Ascending aorta (tissue), 2 donors: ENCODE data around the gene GH1. TPM values are rescaled to one million over a fixed set of nuclear protein-coding genes. Genes with fewer than 3 reads are reported as not detected.

Experiments used
- DNase-seq, 2 donors: peaks; one replicate each; pipeline ENCODE4 v3.0.0-alpha.2; 2019; ENCODE audit warnings: low spot score in 2 of 2
- H3K27ac ChIP-seq, 2 donors: fragments of 200-600 bp; sonication (generic); one replicate each; pipeline ENCODE4 v1.5.1; 2016 to 2017; ENCODE audit warnings: mild to moderate bottlenecking in 1 of 2
- H3K27me3 ChIP-seq: fragments of 200-600 bp; sonication (generic); one replicate; pipeline ENCODE4 v1.5.1; 2017
- H3K36me3 ChIP-seq, 2 donors: fragments of 200-600 bp; sonication (generic); one replicate each; pipeline ENCODE4 v1.5.1; 2016
- H3K4me1 ChIP-seq, 2 donors: fragments of 200-600 bp; sonication (generic); one replicate each; pipeline ENCODE4 v1.5.1; 2016 to 2017; ENCODE audit warnings: mild to moderate bottlenecking in 1 of 2
- H3K4me3 ChIP-seq, 2 donors: fragments of 200-600 bp; sonication (generic); one replicate each; pipeline ENCODE4 v1.5.1; 2016 to 2017; ENCODE audit warnings: mild to moderate bottlenecking in 1 of 2
- H3K9me3 ChIP-seq, 2 donors: fragments of 200-600 bp; sonication (generic); one replicate each; pipeline ENCODE4 v1.5.1; 2016
- intact Hi-C: fragments of 100-400 bp; cut with DNase I; formaldehyde crosslinking; loops from one replicate; pipeline ENCODE4 v1.15.1; 2023
- total RNA-seq: library from RNA; depleted of rRNA; stranded (reverse); fragments of >200 nt; gene quantifications from one replicate; pipeline ENCODE4 v1.1.0, GENCODE V29; 2016
- TF ChIP-seq, protein P1 (sequence below), 3 experiments: fragments of 200-600 bp in 2 of 3; fragments of 450-650 bp in 1 of 3; sonication (generic) in 2 of 3; IDR thresholded peaks; one replicate each; pipeline ENCODE4 v1.5.1; 2016 to 2019; ENCODE audit warnings: antibody characterized with exemption in 3 of 3, mild to moderate bottlenecking in 1 of 3, moderate library complexity in 1 of 3

Gene GH1
- total RNA-seq, 1 donor from 2014 or later: not detected

DNA sequence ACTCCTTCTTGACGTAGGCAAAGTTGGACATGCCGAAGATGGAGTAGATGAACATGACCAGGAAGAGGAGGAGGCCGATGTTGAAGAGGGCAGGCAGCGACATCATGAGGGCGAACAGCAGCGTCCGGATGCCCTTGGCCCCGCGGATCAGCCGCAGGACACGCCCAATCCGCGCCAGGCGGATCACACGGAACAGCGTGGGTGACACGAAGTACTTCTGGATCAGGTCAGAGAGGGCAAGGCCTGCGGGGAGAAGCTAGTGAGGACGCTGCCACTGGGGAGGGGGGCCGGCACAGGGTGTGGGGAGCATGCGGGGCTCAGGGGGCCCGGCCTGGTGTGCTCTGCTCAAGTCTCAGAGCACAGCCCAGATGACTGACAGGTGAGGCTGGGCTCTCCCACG is 23.1 kb upstream of the GH1 start:
- intact Hi-C loops: no loop called here

GRCh38 chr17:63941162-63941561 is 22.5 kb upstream of the GH1 start:
- TF ChIP-seq, protein P1, sequence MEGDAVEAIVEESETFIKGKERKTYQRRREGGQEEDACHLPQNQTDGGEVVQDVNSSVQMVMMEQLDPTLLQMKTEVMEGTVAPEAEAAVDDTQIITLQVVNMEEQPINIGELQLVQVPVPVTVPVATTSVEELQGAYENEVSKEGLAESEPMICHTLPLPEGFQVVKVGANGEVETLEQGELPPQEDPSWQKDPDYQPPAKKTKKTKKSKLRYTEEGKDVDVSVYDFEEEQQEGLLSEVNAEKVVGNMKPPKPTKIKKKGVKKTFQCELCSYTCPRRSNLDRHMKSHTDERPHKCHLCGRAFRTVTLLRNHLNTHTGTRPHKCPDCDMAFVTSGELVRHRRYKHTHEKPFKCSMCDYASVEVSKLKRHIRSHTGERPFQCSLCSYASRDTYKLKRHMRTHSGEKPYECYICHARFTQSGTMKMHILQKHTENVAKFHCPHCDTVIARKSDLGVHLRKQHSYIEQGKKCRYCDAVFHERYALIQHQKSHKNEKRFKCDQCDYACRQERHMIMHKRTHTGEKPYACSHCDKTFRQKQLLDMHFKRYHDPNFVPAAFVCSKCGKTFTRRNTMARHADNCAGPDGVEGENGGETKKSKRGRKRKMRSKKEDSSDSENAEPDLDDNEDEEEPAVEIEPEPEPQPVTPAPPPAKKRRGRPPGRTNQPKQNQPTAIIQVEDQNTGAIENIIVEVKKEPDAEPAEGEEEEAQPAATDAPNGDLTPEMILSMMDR (IDR thresholded peaks at IDR 0.05): no peak
- no peak overlapping the region for H3K27ac ChIP-seq
- H3K9me3 ChIP-seq: no peaks in the 10 kb centered on the region
- H3K4me1 ChIP-seq: no peaks in the 10 kb centered on the region
- H3K36me3 ChIP-seq: no peaks in the 10 kb centered on the region
- intact Hi-C loops: no loop called here
- no peak for DNase-seq
- H3K4me3 ChIP-seq: no peak overlapping the region
- H3K27me3 ChIP-seq: no peaks in the 10 kb centered on the region

More for the DNA sequence above, 23.1 kb upstream of the GH1 start:
- TF ChIP-seq, protein P1 (IDR thresholded peaks at IDR 0.05): no peak
- no peak overlapping the region for H3K4me3 ChIP-seq
- no peaks in the 10 kb centered on the region for H3K36me3 ChIP-seq
- H3K27me3 ChIP-seq: no peaks in the 10 kb centered on the region
- H3K27ac ChIP-seq: no peak overlapping the region
- no peaks in the 10 kb centered on the region for H3K9me3 ChIP-seq
- DNase-seq: no peak
- no peaks in the 10 kb centered on the region for H3K4me1 ChIP-seq

DNA sequence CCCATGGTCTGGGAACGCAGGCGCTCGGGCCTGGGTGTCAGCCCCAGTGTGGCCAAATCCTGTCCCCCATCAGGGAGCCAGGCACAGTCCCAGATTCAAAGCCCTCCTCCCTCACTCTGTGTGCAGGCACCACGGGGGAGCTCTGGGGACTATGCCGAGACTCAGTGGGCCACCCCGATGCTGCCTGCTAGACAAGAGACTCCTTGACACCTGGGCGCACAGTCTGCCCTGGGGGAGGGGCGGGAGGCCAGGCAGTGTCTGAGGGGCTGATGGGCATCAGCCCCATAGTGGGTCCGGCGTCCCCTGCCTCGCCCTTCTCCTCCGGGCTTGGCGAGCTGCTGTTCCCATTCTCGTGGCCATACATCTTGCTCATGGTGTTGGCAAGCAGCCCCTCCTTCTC is 21.9 kb upstream of the GH1 start:
- H3K27me3 ChIP-seq: no peaks in the 10 kb centered on the region
- intact Hi-C loops: no loop called here
- no peaks in the 10 kb centered on the region for H3K9me3 ChIP-seq
- H3K4me1 ChIP-seq: no peaks in the 10 kb centered on the region
- no peak for DNase-seq
- no peaks in the 10 kb centered on the region for H3K36me3 ChIP-seq
- TF ChIP-seq, protein P1 (IDR thresholded peaks at IDR 0.05): no peak
- no peak overlapping the region for H3K4me3 ChIP-seq
- H3K27ac ChIP-seq: no peak overlapping the region

GRCh38 chr17:63939884-63940283 is 21.2 kb upstream of the GH1 start:
- TF ChIP-seq, protein P1 (IDR thresholded peaks at IDR 0.05): no peak
- no peak overlapping the region for H3K4me3 ChIP-seq
- H3K36me3 ChIP-seq: no peaks in the 10 kb centered on the region
- no peaks in the 10 kb centered on the region for H3K9me3 ChIP-seq
- intact Hi-C loops: no loop called here
- no peaks in the 10 kb centered on the region for H3K4me1 ChIP-seq
- DNase-seq: no peak
- no peak overlapping the region for H3K27ac ChIP-seq
- H3K27me3 ChIP-seq: no peaks in the 10 kb centered on the region

- Histone ChIP-seq H3K4me3 (no peak overlapping the region), H3K27me3 (no peaks in the 10 kb centered on the region), H3K9me3 (no peaks in the 10 kb centered on the region), H3K36me3 (no peaks in the 10 kb centered on the region), H3K4me1 (no peaks in the 10 kb centered on the region), H3K27ac (no peak overlapping the region)
- intact Hi-C loops: no loop called here
- TF ChIP-seq, protein P1 (IDR thresholded peaks at IDR 0.05): no peak
- no peak for DNase-seq
Observed at GRCh38 chr17:63939401-63939800, 20.8 kb upstream of the GH1 start.

- no peak overlapping the region for H3K4me3 ChIP-seq
- DNase-seq: no peak
- H3K4me1 ChIP-seq: no peaks in the 10 kb centered on the region
- H3K27ac ChIP-seq: no peak overlapping the region
- no peaks in the 10 kb centered on the region for H3K36me3 ChIP-seq
- H3K27me3 ChIP-seq: no peaks in the 10 kb centered on the region
- intact Hi-C loops: no loop called here
- TF ChIP-seq, protein P1 (IDR thresholded peaks at IDR 0.05): no peak
- H3K9me3 ChIP-seq: no peaks in the 10 kb centered on the region
Observed at GRCh38 chr17:63937920-63938319, 19.3 kb upstream of the GH1 start.
